Stimulated activated CD8-positive, alpha-beta memory T cell treated with anti-CD3 and anti-CD28 coated beads, Interleukin-2, amount 100 ng/mL, for 48 hours (primary cell): ENCODE data around the gene KHDRBS1.
A peak's percentile ranks its signal among the peaks of the same experiment; 100 is the strongest.
"Not testable (repeated sequence)": the region's sequence is repeated elsewhere in the genome, so short reads cannot be mapped to it uniquely, and the experiment has no call there.

Experiments used
- DNase-seq, 2 donors: peaks; one replicate each; pipeline ENCODE4 v3.0.0-alpha.2; 2020; ENCODE audit warnings: low read depth in 2 of 2

The KHDRBS1 gene

GRCh38 chr1:32014199-32014947 lies 705 bp downstream of the KHDRBS1 start:
- DNase-seq, result peak; percentile 10 to 16

DNA sequence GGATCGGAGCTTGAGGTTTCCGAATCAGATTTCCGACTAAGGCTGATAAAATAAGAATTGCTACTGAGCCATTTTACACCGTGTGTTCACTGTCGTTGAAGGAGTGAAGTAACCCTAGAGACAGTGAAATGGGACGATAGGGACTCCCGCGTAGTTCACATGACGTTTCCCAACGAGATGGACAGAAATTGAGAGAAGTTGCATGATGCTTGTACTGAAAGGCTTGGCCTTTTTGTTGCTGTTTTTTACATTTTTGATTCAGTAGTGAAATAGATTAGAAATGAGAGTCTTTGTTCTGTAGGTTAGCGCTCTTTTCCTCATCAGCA lies 1.2 kb downstream of the KHDRBS1 start:
- DNase-seq, result no peak

- no peak for DNase-seq
Measured at GRCh38 chr1:32020339-32020738, 6.7 kb downstream of the KHDRBS1 start.

DNA sequence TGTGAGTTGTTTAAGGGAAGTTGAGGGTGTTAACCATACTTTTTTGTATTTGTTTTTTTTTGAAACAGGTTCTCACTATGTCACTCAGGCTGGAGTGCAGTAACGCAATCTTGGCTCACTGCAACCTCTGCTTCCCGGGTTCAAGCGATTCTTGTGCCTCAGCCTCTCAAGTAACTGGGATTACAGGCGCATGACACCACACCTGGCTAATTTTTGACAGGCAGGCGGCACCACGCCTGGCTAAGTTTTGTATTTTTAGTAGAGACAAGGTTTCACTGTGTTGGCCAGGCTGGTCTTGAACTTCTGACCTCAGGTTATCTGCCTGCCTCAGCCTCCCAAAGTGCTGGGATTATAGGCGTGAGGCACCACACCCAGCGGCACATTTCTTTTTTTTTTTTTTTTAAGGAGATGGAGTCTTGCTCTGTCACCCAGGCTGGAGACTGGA lies 7.9 kb downstream of the KHDRBS1 start:
- DNase-seq, result not testable (repeated sequence)

- no peak for DNase-seq
Measured at GRCh38 chr1:32023351-32023750, 9.7 kb downstream of the KHDRBS1 start.

DNA sequence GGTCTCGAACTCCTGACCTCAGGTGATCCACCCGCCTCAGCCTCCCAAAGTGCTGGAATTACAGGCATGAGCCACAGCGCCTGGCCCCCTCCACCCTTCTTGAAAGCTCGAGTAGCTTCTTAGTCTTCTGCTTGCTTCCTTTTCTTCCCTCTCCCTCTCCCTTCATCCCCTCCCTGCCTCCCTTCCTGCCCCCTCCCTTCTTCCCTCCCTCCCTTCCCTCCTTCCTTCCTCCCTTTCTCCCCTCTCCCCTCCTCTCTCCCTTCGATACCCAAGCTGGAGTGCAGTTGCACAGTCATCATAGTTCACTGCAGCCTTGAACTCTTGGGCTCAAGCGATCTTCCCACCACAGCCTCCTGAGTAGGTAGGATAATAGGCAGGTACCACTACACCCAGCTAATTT lies 11.8 kb downstream of the KHDRBS1 start:
- DNase-seq, result no peak

DNA sequence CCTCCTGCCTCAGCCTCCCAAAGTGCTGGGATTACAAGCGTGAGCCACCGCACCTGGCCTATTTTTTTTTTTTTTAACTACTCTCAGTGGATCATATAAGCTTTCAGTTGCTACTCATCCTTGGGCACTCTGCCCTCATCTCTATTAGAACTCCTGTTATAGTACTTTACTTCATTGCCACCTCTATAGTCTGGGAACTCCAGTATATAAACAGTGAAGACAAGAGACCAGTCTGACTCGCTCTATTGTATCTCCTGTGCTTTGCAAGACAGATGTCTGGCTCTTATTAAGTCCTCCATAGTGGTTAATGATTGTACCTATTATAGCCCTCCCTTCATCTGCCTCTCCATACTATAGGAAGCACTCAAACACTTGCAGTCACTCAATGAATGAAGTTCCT lies 15.1 kb downstream of the KHDRBS1 start:
- DNase-seq, result no peak

DNA sequence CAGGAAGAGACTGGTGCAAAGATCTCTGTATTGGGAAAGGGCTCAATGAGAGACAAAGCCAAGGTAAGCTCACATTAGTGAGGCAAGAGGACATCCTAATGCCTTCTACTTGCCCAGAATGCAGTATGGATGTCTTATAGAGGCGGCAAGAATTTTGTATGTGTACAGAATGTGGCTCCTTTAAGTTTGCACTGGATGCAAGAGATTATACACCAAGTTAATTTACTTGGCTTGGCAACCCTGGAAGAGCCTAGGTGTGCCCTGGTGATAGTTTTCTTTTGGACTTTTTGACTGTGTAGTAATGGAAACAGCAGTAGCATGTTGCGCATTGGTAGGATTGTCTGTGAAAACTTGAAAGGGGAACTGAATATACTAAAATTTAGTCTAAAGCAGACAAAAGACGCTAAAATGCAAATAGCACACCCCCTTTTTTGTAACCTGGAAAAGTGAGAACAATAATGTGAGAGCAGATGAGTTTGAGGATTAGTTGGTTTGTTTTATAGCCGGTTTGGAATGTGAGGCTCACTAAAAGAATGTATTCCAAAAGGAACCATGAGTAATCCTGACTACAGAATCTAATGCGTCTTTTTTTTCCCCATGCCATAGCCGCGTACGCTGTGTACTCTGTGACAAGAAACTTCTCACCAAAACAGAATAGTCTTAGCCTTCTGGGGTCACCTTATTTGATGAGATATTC lies 18.1 kb downstream of the KHDRBS1 start:
- DNase-seq, result no peak

- no peak for DNase-seq
Measured at GRCh38 chr1:32032275-32032615, 18.6 kb downstream of the KHDRBS1 start.

- no peak for DNase-seq
Measured at GRCh38 chr1:32035119-32035518, 21.5 kb downstream of the KHDRBS1 start.

GRCh38 chr1:32040711-32041110 lies 27.0 kb downstream of the KHDRBS1 start:
- no peak for DNase-seq

- DNase-seq, result no peak
Measured at GRCh38 chr1:32042330-32042729, 28.7 kb downstream of the KHDRBS1 start.

GRCh38 chr1:32044234-32044633 lies 30.6 kb downstream of the KHDRBS1 start:
- DNase-seq, result no peak

DNA sequence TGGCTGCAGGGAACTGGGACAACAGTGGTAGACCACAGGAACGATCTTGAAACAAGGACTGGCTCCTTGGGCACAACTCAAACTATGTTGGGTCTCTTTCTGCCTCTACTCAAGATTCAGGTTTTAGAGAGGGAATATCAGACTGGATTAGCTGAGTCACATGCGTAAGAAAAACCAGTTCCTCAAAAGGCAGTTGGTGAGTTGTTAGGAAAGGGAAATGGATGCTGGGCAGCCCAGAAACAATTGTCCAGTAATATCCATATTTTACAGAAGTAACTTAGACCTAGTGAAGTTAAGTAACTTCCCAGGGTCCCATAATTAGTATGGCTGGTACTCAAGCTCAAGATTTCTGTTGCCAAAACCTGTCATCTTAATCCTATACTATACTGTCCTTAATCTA lies 32.1 kb downstream of the KHDRBS1 start:
- DNase-seq, result no peak

DNA sequence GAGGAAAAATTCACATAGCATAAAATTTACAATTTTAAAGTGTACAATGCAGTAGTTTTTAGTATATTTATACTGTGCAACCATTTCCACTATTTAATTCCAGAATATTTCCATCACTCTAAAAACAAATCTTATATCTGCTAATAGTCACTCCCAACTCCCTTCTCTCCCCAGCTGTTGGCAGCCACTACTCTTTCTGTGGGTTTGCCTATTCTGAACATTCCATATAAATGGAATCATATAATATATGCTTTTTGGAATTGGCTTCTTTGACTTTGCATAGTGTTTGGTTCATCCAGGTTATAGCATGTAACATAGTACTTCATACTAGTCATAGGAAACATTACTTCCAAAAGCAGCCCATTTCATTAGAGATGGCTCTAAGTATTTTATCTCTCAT lies 34.0 kb downstream of the KHDRBS1 start:
- no peak for DNase-seq

DNA sequence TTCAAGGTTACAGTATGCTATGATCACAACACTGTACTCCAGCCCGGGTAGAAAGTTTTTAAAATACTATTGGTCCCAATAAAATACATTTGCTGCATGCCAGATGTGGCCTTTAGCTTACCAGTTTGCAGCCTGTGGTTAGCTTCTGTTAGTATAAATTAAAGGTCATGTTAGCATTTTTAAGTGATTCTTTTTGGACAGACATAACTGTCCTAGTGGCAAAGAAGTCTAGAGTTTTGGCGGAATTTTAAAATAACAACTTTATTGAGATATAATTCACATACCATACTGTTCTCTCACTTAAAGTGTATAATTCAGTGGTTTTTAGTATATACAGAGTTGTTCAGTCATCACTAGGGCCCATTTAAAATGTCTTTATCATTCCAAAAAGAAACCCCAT lies 34.8 kb downstream of the KHDRBS1 start:
- no peak for DNase-seq

GRCh38 chr1:32051706-32052105 lies 38.0 kb downstream of the KHDRBS1 start:
- DNase-seq, result no peak

DNA sequence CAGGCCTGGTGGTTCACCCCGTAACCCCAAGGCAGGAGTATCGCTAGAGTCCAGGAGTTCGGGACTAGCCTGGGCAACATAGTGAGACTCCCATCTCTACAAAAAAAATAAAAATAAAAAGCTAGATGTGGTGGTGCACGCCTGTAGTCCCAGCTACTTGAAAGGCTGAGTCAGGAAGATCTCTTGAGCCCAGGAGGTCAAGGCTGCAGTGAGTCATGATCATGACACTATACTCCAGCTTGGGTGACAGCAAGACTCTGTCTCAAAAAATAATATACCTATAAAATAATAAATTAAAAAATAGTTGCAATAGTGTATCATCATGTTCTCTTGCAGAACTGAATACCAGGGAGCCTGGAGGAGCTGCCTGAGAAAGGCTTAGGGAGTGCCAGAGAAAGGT lies 39.2 kb downstream of the KHDRBS1 start:
- no peak for DNase-seq

DNA sequence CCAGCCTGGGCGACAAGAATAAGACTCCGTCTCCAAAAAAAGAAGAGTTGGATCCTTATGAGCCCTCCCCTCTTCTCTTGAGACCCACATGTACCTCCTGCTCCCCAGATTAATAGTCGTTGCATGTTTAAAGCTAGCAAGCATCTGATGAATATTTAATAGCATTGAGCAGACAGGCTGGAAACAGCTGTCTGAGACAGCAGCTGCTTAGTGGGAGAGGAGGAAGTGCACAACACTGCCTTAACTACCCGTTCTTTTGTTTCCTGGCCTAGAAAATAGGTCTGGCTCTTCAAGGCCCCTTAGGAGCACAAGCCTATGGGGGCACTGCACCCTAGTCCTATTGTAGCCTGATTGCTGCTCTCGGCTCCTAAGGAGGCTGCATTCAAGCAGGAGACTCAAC lies 41.7 kb downstream of the KHDRBS1 start:
- no peak for DNase-seq

DNA sequence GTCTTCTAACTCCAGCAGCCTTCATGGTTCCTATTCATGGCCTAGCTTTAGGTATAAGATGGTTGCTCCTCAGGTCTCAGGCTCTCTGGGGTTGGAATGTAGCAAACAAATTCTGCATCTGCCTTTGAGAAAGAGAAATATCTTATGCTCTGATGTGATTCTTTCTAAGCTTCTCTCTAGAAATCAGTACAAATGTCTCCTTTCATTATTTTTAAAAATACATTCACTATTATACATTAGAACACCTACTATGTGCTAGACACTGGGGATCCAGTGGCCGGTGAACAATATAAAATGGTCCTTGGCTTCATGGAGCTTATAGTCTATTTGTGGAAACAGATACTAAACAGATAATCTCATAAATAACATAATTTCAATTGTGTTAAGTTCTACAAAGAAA lies 42.9 kb downstream of the KHDRBS1 start:
- DNase-seq, result no peak

DNA sequence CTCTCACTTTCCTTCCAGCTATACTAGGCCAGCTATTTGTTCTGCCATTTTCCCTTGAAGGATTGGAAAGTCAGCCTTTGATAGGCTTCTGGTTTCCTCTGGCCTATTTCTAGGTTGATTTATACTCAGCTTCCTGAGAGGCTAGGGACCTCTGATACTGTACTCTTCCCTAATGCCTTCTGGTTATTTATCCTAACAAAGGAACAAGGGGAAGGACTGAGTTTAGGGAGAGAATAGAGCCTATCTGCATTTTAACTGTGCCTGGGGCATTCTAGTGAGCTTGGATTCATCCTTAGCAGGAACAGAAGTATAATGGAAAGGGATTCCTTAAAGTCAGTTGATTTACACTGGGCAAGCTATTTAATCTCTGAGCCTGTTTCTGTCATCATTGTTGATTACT lies 47.2 kb downstream of the KHDRBS1 start:
- DNase-seq, result no peak

DNA sequence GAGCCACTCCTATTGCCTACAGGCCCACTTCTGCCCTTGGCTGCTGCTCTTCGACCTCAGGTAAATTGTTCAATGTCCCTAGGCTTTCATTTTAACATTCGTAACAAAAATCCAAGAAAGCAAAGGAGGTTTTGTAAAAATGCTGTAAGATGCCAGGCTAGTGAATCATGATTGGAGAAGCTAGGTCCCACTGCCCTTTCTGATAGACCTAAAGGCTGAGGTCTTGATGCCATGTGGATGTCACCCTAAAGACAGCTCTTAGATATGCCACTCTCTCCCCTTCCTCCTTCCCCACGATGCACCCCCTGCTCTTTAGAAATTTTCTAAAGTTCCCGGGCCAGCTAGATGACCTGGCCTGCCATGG lies 49.2 kb downstream of the KHDRBS1 start:
- DNase-seq, result no peak

GRCh38 chr1:32063261-32063681 lies 49.6 kb downstream of the KHDRBS1 start:
- DNase-seq, result no peak
